GM18870 (cell line): ENCODE results near the gene SYNJ2.

Experiments
- ATAC-seq: cut with Tn5 transposase; IDR thresholded peaks from one replicate; pipeline ENCODE4 v1.9.1; 2021; ENCODE audit warnings: moderate library complexity; ENCODE audit not compliant: unreplicated experiment

The SYNJ2 gene

GRCh38 chr6:157981132-157981394, 600 bp upstream of the SYNJ2 start:
- peak; percentile 24 for ATAC-seq

GRCh38 chr6:157982102-157982562, 469 bp downstream of the SYNJ2 start:
- no peak for ATAC-seq

- ATAC-seq, result no peak
Observed at GRCh38 chr6:157982563-157983405, 1.1 kb downstream of the SYNJ2 start.

GRCh38 chr6:157983406-157984119, 1.9 kb downstream of the SYNJ2 start:
- ATAC-seq, result no peak

- no peak for ATAC-seq
Observed at GRCh38 chr6:157984128-157984527, 2.5 kb downstream of the SYNJ2 start.

- ATAC-seq, result no peak
Observed at GRCh38 chr6:157984686-157985225, 3.1 kb downstream of the SYNJ2 start.

DNA sequence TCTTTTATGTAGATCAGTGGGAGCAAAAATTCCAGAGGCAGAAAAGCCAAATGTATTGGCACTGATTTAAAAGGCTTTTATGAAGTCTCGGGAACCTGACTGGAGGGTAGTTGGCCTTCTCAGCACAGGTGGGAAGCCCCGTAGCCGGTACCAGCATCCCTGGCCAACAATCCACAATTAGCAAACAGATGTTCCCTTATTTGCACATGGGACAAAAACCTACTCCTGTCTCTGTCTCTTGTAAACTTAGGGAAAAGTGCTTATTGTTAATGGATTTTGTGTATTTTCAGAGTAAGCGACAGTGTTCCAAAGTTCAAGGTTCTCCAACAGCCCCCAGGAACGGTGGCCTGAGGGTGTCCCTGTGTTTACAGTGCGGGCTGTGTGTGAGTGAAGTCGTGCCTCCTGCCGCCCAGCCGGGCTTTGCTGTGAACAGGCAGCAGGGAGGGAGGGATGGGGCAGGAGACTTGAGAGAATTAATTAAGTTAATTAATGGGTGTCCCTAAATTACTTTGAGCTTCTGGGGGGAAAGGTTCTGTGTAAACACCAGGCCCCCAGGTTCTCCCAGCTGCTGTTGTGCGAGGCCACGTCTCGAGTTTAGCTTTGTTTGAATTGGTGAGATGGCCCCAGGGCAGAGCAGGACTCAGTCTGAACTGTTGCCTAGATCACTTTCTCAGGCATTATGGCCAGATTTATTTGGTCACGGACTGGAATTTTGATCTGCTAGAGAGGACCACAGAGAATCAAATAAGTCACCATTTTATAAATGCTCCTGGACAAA, 3.9 kb downstream of the SYNJ2 start:
- ATAC-seq, result no peak

DNA sequence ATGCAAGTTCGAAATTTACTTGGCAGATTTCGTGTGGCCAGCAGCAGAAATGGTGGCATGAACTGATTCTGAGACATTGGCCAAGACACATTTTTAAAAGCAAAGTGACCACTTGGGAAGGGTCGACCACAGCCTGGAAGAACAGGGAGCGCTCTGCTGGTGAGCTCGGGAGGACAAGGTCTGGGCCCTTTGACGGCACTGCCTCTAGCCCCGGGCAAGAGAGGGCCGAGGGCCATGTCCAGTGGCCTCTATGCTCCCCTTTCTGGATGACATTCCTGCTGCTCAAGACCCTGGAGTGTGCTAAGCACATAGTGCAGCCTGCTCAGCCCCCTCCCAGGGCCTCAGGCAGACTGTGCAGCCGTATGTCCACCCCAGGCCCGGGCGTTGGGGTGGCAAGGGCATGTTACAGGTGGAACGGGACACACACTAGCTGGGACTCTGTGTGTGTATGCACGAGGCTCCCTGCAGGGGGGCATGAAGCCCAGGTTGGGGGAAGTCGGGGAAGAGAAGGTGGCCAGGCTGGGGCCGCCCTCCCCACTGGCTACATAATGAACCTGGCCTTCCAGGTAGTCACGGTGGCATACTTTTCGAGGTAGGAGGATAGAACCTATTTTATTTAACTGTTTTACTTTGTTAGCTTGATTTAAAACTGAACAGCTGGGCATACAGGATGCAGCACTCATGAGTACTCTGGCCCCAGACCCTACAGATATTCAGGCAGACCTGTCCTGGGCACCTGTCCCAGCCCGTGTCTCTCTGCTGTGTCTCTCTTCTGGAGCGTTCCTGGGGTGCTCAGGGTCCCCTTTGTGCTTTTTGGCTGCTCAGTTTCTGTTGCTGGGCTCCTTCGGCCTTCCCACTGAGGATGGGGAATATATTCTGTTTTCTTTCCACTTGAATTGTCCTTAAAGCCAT, 6.4 kb downstream of the SYNJ2 start:
- ATAC-seq, result no peak

DNA sequence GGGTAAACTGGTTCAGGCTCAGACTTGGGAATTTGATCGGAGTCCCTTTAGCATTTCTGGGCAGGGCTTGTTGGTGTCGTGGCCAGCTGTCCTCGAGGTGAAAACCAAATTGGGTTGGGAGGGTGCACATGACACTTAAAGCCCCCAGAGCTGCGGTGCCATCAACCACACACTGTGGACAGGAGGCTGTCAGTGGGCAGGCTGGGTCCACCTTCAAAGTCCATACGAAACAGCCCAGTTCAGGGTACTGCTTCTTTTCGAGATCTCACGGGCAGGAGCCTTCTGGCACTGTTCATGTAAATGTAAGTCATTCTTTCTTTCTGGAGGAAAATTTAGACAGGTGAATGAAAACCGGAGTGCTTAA, 7.0 kb downstream of the SYNJ2 start:
- no peak for ATAC-seq

- no peak for ATAC-seq
Observed at GRCh38 chr6:157989541-157990289, 8.1 kb downstream of the SYNJ2 start.

DNA sequence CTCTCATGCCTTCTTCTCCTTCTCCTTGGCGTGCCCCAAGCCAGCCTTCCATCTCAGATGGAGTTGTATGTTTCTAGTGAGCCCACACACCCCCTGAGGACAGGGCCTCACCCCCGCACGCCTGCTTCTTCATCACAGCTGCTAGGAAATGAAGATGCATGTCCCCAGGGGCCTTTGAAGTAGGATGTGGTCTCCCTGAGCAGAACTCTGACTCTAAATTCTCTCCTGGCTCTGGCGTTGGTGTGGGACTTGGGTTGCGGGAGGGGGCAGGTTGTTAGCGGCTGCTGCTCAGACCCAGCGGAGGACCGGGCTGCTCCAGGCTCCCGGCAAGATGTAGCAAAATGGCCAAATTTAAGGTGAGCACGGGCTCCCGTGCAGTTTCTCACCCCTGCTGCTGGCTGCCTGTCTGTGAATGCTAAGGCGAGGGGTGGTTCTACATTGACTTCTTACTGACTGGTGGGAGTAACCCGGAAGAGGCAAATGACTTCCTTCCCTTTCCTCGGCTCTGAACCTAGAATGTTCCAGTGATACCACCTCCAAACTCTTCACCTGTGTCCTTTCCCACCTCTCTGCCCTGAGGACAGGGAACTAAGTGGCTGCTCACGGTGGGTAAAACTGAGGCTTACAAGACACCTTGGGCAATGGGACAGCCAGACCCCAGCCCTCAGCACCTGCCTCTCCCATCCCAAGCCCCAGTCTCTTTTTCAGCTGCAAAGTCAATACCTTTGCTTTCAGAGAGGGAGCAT, 8.8 kb downstream of the SYNJ2 start:
- no peak for ATAC-seq

GRCh38 chr6:157991067-157991432, 9.4 kb downstream of the SYNJ2 start:
- no peak for ATAC-seq

- no peak for ATAC-seq
Observed at GRCh38 chr6:157993076-157993475, 11.4 kb downstream of the SYNJ2 start.

- no peak for ATAC-seq
Observed at GRCh38 chr6:157994125-157994795, 12.6 kb downstream of the SYNJ2 start.

GRCh38 chr6:157995458-157995857, 13.8 kb downstream of the SYNJ2 start:
- ATAC-seq, result no peak

- ATAC-seq, result no peak
Observed at GRCh38 chr6:157996201-157996712, 14.6 kb downstream of the SYNJ2 start.

DNA sequence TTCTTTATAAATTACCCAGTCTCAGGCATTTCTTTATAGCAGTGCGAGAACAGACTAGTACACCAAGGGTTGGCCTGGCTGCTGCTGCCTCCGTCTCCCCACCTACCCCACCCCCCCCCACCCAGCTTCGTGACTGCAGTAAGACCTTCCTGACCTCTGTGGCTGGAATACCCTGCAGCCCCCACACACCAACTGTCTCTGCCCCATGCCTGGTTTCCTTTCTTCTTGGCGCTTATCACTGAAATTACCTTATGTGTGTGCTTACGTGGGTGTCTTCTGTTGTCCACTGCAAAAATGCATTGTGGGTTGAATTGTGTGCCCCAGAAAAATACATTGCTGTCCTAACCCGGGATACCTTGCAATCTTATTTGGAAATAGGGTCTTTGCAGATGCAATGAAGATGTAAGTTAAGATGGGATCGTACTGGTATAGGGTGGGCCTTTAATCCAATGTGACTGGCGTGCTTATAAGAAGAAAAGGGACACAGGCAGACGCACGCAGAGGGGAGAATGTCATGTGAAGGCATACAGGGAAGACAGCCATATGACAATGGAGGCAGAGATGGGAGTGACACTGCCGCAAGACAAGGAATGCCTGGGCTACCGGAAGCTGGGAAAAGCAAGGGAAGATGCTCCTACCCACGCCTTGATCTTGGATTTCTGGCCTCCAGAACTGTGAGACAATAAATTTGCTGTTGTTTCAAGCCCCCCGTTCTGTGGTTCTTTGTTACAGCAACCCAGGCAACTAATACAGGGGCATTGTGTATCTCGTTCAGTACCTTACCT, 15.4 kb downstream of the SYNJ2 start:
- ATAC-seq, result no peak
